NCI-H774 (cell line): ENCODE measurements around the gene CENPT.

ENCODE experiments used
- DNase-seq: peaks from one replicate; lab custom pipeline; 2025; lab: John Stamatoyannopoulos, UW

The CENPT gene

DNA sequence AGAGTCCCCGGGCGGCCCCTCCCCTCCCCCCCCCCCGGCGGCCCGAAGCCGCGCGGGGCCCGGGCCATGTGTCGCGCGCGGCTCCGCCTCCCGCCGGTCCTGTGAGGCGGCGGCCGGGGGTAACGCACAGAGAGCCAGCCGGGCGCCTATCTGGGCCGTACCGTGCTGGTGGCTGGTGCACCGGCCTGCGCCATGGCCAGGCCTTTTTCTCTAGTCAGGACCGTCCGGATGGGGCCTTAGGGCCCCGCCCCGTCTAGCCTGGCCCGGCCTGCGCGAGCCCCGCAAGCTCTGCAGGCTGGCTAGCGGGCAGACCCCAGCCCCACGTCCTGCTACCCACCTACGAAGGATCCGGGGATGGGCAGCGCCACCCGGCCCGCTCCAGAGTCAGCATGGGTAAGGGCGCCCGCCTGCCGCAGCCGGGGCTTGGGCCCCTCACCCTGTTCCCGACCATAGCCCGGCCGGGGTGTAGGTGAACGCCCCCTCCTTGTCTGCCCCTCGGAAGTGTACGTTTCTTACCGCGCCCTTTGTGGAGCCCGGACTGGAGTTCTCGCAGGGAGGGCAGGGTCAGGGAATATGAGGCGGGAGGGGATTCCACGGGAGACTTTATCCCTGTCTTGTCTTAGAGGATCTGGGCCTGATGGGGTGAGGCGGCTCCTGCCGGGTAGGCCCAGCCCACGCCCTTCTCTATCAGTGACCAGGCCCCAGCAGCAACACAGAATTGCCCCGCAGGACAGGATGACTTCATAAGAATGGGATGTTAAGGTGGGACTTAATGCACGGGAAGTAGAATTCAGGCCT is at the start of gene CENPT:
CENPT (minus strand) TSS at position 630 of the 798 bp plus-strand sequence. CDS start 13,834 bp downstream, outside the sequence.
- DNase-seq, result no peak

GRCh38 chr16:67897231-67897630 is 49.7 kb upstream of the CENPT start:
- no peak for DNase-seq

- DNase-seq, result no peak
Measured at GRCh38 chr16:67893743-67894399, 46.4 kb upstream of the CENPT start.

DNA sequence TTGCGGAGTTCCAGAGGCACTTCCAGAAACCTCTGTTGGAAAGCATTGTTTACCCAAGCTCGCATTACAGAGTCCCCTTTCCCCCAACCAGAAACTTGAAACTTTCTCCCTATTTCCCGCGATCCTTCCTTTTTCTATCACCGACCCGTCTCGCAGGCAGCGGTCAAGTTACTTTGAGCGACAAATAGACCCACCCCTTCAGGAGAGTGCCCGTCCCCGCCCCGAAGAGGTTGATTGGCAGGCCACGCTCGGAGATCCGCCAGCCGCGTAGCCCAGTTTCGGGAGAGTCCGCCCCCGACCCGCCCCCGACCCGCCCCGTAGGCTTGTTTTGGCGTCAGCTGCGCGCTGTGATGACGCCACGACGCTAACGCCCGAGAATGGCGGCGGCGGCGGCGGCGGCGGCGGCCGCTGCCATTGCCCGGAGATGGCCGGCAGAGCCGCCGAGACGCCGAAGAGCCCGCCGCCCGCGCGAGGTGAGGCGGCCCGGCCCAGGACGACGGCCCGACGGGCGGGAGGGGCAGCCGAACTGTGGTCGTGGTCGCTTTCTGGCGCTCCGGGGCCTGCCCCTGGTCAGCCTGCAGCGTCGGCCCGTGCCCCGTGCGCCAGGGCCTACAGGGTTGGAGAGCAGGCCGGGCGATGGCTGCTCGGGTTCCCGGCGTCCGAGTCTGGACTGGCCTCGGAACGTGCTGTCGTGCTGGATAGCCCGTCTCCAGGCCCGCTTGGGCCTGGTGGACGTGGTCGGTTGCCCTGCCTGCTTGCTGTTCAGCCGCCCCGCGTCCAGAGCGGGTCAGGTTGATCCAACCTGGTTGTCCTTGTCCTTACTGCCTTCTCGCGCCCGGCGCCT is 45.6 kb upstream of the CENPT start, which contains the start of gene PSKH1:
PSKH1 (plus strand) TSS at position 356 of the 844 bp plus-strand sequence. CDS start 15,496 bp downstream, outside the sequence.
- peak; percentile 74 for DNase-seq

DNA sequence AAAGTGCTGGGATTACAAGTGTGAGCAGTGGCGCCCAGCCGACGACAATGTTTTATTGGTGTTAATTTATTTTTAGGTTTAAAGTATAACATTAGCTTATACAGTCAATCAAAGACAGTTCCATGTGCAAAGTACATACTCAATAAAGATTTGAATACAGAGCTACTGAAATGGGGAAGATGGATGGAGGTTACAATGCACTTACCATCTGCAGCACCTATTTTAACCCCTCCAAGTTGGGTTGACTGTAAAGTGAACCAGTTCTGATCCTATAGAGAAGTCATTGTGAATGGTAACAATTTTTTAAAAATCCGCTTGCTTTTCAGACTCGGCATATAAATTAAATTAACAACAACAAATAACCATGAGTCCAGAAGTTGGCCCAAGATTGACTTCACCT is 44.9 kb upstream of the CENPT start:
- DNase-seq, result no peak

DNA sequence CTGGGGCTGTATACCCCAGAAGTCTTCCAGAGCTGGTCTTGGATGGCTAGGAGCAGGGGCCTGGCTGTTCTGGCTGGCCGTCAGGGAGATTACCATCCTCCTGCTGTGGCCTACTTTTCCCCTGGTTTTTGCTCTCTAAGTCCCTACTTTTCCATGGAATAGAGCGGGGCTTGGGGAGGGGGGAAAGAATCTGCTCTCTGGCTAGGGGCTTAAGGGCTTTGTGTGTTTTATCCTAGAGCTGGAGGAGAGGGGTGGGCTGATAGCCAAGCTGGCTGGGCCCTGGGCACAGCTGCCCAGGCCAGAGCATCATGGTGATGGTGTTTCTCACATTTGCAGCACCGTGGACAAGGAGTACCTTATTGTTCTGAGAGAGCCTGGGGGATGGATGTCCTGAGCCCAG is 40.8 kb upstream of the CENPT start:
- no peak for DNase-seq

- no peak for DNase-seq
Measured at GRCh38 chr16:67886387-67886786, 38.9 kb upstream of the CENPT start.

GRCh38 chr16:67885976-67886375 is 38.5 kb upstream of the CENPT start:
- DNase-seq, result no peak

- DNase-seq, result no peak
Measured at GRCh38 chr16:67885545-67885944, 38.1 kb upstream of the CENPT start.

- no peak for DNase-seq
Measured at GRCh38 chr16:67884684-67885083, 37.2 kb upstream of the CENPT start, which contains the start of gene NRN1L. NRN1L (plus strand) TSS chr16:67884885; CDS start chr16:67884904, 19 bp downstream.

- no peak for DNase-seq
Measured at GRCh38 chr16:67883872-67884261, 36.4 kb upstream of the CENPT start.

DNA sequence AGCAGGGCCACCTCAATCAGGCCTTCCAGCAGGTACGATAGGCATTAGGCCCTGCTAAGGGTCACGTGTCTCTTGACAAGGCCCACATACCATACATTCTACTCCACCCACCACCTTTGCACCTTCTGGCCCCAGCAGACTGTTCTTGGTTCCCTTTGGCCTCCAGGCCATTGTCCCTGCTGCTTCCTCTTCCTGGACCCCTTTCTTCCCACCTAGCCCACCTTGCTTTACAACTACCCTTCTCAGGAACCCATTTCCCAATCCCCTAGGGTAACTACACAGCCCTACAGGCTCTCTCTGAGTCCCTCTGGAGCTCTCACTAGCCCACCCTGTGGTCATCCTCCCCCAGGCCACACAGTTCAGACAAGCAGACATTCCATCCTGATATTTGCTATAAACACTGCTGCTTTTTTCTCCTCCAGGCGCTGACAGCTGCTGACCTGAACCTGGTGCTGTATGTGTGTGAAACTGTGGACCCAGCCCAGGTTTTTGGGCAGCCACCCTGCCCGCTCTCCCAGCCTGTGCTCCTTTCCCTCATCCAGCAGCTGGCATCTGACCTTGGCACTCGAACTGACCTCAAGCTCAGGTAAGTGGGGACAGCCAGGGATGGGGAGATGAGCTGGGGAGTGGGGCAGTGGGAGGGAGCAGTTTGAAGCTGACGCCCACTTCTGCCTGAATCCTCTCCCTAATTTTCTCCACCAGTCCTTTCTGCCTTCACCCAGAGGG is 35.8 kb upstream of the CENPT start:
- DNase-seq, result no peak

DNA sequence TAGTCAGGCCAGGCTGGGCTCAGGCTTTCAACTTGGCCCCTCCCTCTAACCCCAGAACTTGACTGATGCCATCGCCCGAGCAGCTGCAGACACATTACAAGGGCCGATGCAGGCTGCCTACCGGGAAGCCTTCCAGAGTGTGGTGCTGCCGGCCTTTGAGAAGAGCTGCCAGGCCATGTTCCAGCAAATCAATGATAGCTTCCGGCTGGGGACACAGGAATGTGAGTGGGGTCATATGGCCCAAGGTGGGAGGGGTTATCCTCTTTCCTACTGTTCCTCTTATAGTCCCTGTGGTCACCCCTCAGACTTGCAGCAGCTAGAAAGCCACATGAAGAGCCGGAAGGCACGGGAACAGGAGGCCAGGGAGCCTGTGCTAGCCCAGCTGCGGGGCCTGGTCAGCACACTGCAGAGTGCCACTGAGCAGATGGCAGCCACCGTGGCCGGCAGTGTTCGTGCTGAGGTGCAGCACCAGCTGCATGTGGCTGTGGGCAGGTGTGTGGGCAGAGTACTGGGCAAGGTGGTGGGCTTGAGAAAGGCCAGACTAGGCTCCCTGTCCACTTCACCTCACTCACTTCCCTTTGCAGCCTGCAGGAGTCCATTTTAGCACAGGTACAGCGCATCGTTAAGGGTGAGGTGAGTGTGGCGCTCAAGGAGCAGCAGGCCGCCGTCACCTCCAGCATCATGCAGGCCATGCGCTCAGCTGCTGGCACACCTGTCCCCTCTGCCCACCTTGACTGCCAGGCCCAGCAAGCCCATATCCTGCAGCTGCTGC is 35.1 kb upstream of the CENPT start:
- DNase-seq, result no peak

DNA sequence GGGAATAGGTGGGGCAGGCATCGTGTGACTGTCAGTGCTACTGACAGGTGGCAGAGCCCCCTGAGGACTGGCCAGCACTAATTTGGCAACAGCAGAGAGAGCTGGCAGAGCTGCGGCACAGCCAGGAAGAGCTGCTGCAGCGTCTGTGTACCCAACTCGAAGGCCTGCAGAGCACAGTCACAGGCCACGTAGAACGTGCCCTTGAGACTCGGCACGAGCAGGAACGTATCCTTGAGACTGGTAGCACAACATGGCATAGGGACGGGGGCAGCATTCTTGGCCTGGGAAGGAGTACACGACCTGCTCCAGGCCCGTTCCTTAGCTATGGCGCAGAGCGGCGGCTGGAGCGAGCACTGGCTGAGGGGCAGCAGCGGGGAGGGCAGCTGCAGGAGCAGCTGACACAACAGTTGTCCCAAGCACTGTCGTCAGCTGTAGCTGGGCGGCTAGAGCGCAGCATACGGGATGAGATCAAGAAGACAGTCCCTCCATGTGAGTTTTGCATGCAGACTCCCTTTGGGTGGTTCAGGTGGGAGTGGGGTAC is 34.2 kb upstream of the CENPT start:
- DNase-seq, result no peak

DNA sequence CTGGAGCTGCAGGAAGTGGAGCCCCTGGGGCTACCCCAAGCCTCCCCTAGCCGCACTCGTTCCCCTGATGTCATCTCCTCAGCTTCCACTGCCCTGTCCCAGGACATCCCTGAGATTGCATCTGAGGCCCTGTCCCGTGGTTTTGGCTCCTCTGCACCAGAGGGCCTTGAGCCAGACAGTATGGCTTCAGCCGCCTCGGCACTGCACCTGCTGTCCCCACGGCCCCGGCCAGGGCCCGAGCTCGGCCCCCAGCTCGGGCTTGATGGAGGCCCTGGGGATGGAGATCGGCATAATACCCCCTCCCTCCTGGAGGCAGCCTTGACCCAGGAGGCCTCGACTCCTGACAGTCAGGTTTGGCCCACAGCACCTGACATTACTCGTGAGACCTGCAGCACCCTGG is 33.1 kb upstream of the CENPT start:
- DNase-seq, result no peak

- DNase-seq, result no peak
Measured at GRCh38 chr16:67879936-67880335, 32.4 kb upstream of the CENPT start.

DNA sequence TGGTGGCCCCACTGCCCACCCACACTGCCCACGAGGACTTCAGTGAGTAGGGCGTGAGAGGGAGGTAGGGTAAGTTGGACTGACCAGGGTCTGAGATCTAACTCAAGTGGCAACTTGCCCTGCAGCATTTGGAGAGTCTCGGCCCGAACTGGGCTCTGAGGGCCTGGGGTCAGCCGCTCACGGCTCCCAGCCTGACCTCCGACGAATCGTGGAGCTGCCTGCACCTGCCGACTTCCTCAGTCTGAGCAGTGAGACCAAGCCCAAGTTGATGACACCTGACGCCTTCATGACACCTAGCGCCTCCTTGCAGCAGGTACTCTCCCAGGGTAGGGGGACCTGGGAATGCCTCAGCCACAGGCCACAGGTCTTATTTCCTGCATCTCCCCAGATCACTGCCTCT is 32.0 kb upstream of the CENPT start:
- no peak for DNase-seq

DNA sequence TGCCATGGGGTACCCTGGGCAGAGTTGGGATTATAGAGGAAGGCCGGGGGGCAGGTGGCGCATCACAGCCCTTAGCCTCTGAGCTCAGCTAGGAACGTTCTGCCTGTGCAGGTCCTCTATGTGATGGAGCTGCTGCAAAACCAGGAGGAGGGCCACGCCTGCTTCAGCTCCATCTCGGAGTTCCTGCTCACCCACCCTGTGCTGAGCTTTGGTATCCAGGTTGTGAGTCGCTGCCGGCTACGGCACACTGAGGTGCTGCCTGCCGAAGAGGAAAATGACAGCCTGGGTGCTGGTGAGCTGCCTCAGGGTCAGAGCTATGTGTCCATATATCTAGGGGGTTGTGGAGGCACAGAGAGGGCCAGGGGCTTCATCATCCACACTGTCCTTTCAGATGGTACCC is 31.4 kb upstream of the CENPT start:
- DNase-seq, result no peak

DNA sequence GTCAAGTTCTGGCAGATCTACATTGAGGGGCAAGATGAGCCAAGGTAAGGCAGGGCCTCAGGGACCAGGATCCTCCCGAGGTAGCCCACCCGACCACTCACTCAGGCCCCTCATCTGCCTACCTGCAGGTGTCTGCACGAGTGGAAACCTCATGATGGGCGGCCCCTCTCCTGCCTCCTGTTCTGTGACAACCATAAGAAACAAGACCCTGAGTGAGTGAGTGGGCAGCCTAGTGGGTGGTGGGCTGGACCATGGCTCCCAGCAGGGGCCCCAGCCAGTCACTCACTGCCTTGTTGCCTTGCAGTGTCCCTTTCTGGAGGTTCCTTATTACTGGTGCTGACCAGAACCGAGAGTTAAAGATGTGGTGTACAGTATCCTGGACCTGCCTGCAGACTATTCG is 30.7 kb upstream of the CENPT start:
- DNase-seq, result no peak

DNA sequence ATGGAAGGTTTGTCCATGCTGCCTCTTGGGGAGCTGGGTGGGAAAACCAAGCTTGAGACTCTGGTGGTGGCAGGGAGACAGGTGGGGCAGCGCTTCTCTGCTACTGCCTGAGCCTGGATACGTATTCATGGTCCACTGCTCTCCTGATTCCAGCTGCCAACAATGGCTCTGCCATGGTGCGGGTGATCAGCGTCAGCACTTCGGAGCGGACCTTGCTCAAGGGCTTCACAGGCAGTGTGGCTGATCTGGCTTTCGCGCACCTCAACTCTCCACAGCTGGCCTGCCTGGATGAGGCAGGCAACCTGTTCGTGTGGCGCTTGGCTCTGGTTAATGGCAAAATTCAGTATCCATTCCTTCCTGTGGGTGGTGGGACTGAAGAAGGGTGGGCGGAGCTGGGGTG is 29.6 kb upstream of the CENPT start:
- DNase-seq, result no peak

DNA sequence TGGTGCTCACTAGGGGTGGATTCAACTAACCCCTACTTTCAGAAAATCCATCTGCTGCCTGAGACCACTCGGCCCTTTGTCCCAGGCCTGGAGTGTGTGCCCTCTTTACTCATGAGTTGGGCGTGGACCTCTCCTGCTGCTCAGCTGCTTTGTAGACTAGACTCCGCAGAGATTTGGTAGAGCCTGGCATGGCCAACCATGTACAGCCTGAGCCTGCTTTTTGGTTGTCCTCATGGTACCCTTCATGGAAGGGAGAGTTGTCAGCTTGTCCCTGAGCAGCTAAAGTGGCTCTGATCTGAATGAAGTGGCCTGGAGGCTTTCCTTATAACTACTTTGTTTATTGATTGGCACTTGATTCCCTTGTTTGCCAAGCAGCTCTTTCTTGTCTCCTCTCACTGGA is 26.9 kb upstream of the CENPT start:
- no peak for DNase-seq
